H1 (cell line): ENCODE results near the gene SORBS1. TPM values are rescaled to one million over a fixed set of nuclear protein-coding genes. Genes with fewer than 3 reads are reported as not detected.
A peak's percentile ranks its signal among the peaks of the same experiment; 100 is the strongest.
"Not testable (repeated sequence)": the region's sequence is repeated elsewhere in the genome, so short reads cannot be mapped to it uniquely, and the experiment has no call there.

Source experiments
- CTCF ChIA-PET: fragments of 300-600 bp; sonication (Branson Sonifier 250); formaldehyde crosslinking; loops from one replicate; lab custom pipeline; 2021; ENCODE audit not compliant: partially characterized antibody; lab: Charles Lee
- POLR2A ChIA-PET: fragments of 300-600 bp; sonication (Branson Sonifier 250); formaldehyde crosslinking; loops from one replicate; lab custom pipeline; 2021; ENCODE audit warnings: inconsistent platforms; ENCODE audit not compliant: partially characterized antibody; lab: Charles Lee
- DNase-seq, 2 experiments: peaks; one replicate each; pipeline versions ENCODE4 v3.0.0 to v3.0.0-alpha.2; 2010 to 2022; ENCODE audit warnings: low spot score in 2 of 2, low read depth in 1 of 2, mixed read lengths in 1 of 2
- FAIRE-seq: peaks from 2 replicates; lab custom pipeline; 2011; peaks lifted over from hg19 to GRCh38; lab: Jason Lieb, UNC
- H2AFZ ChIP-seq: 2 replicates; pipeline ENCODE4 v1.8.1; 2012; ENCODE audit warnings: low read length, inconsistent platforms
- H2AK5ac ChIP-seq: 2 replicates; pipeline ENCODE4 v1.6.1; 2013; ENCODE audit warnings: low read depth, low read length
- H2BK120ac ChIP-seq: replicated peaks from 2 replicates; pipeline ENCODE3; 2013; ENCODE audit warnings: low read depth, low read length, inconsistent platforms
- H2BK12ac ChIP-seq: 2 replicates; pipeline ENCODE4 v1.6.1; 2013; ENCODE audit warnings: low read depth, low read length
- H2BK15ac ChIP-seq: 2 replicates; pipeline ENCODE4 v1.6.1; 2013; ENCODE audit warnings: low read length
- H2BK20ac ChIP-seq: 2 replicates; pipeline ENCODE4 v1.6.1; 2013; ENCODE audit warnings: low read length
- H2BK5ac ChIP-seq: 2 replicates; pipeline ENCODE4 v1.6.1; 2013; ENCODE audit warnings: low read depth, low read length
- H3K14ac ChIP-seq: 2 replicates; pipeline ENCODE4 v1.6.1; 2013; ENCODE audit warnings: inconsistent platforms; ENCODE audit not compliant: insufficient read length
- H3K18ac ChIP-seq: 2 replicates; pipeline ENCODE4 v1.6.1; 2013; ENCODE audit warnings: low read length; ENCODE audit errors: extremely low read depth
- H3K23ac ChIP-seq: 2 replicates; pipeline ENCODE4 v1.6.1; 2013; ENCODE audit warnings: inconsistent platforms; ENCODE audit not compliant: insufficient read length
- H3K23me2 ChIP-seq: 2 replicates; pipeline ENCODE4 v1.6.1; 2013; ENCODE audit warnings: low read depth, low read length
- H3K27ac ChIP-seq: 2 replicates; pipeline ENCODE4 v1.6.1; 2011; ENCODE audit warnings: low read depth, low read length, inconsistent platforms
- H3K27me3 ChIP-seq, 4 experiments: replicated peaks in 1 of 4; 1 replicate in 1 of 4; 2 replicates in 3 of 4; pipeline versions ENCODE4 v1.6.1 to v1.8.1; 2011 to 2013; ENCODE audit warnings: low read length in 3 of 4, mild to moderate bottlenecking in 3 of 4, inconsistent platforms in 2 of 4, mixed read lengths in 2 of 4, moderate library complexity in 1 of 4; ENCODE audit not compliant: control insufficient read depth in 3 of 4, insufficient read depth in 3 of 4; ENCODE audit errors: extremely low read depth in 1 of 4
- H3K36me3 ChIP-seq, 4 experiments: 2 replicates each; pipeline versions ENCODE4 v1.6.1 to v1.8.1; 2011 to 2013; ENCODE audit warnings: mild to moderate bottlenecking in 4 of 4, low read length in 3 of 4, moderate library complexity in 2 of 4, control low read depth in 1 of 4, inconsistent platforms in 1 of 4; ENCODE audit not compliant: insufficient read depth in 4 of 4, control insufficient read depth in 2 of 4
- H3K4ac ChIP-seq: replicated peaks from 2 replicates; pipeline ENCODE3; 2013; ENCODE audit warnings: low read length, low read depth, mixed read lengths, inconsistent platforms; ENCODE audit not compliant: insufficient read length
- H3K4me1 ChIP-seq, 4 experiments: replicated peaks in 1 of 4; 1 replicate in 1 of 4; 2 replicates in 3 of 4; pipeline versions ENCODE4 v1.6.1 to v1.8.1; 2011 to 2013; ENCODE audit warnings: low read length in 3 of 4, inconsistent platforms in 2 of 4, mixed read lengths in 1 of 4; ENCODE audit not compliant: insufficient read depth in 4 of 4, control insufficient read depth in 3 of 4
- H3K4me2 ChIP-seq, 2 experiments: 2 replicates each; pipeline versions ENCODE4 v1.6.1 to v1.8.1; 2011 to 2013; ENCODE audit warnings: low read depth in 2 of 2, low read length in 2 of 2, control low read depth in 1 of 2, inconsistent platforms in 1 of 2, mild to moderate bottlenecking in 1 of 2; ENCODE audit not compliant: insufficient read depth in 1 of 2
- H3K4me3 ChIP-seq, 4 experiments: fragments of 200-600, 300-600 bp in 1 of 4; sonication (generic), shearing (Covaris generic), sonication (Bioruptor Twin) in 1 of 4; 2 replicates each; pipeline versions ENCODE4 v1.5.1 to v1.8.1; 2011 to 2016; ENCODE audit warnings: low read length in 4 of 4, low read depth in 3 of 4, control low read depth in 2 of 4, inconsistent platforms in 2 of 4, mild to moderate bottlenecking in 2 of 4, mixed read lengths in 1 of 4, moderate library complexity in 1 of 4; ENCODE audit not compliant: insufficient read depth in 2 of 4; ENCODE audit errors: extremely low read depth in 1 of 4
- H3K56ac ChIP-seq: replicated peaks from 2 replicates; pipeline ENCODE3; 2013; ENCODE audit warnings: low read depth, mild to moderate bottlenecking, mixed read lengths, low read length, inconsistent platforms; ENCODE audit not compliant: insufficient read length
- H3K79me1 ChIP-seq: 2 replicates; pipeline ENCODE4 v1.6.1; 2013; ENCODE audit warnings: low read depth, low read length, control low read depth
- H3K79me2 ChIP-seq, 2 experiments: 2 replicates each; pipeline versions ENCODE4 v1.6.1 to v1.8.1; 2012 to 2013; ENCODE audit warnings: low read length in 2 of 2, mild to moderate bottlenecking in 2 of 2, inconsistent platforms in 1 of 2; ENCODE audit not compliant: insufficient read depth in 2 of 2, control insufficient read depth in 1 of 2
- H3K9ac ChIP-seq, 4 experiments: replicated peaks in 1 of 4; 1 replicate in 1 of 4; 2 replicates in 3 of 4; pipeline versions ENCODE4 v1.6.1 to v1.8.1; 2011 to 2013; ENCODE audit warnings: low read depth in 3 of 4, low read length in 3 of 4, control low read depth in 2 of 4, mild to moderate bottlenecking in 2 of 4, moderate library complexity in 2 of 4, inconsistent platforms in 1 of 4; ENCODE audit errors: extremely low read depth in 1 of 4
- H3K9me3 ChIP-seq, 2 experiments: 2 replicates each; pipeline versions ENCODE4 v1.6.1 to v1.8.1; 2012 to 2013; ENCODE audit warnings: mild to moderate bottlenecking in 2 of 2, moderate library complexity in 2 of 2, control low read depth in 1 of 2, inconsistent platforms in 1 of 2, low read depth in 1 of 2, low read length in 1 of 2, mixed read lengths in 1 of 2; ENCODE audit not compliant: insufficient read depth in 2 of 2
- H4K20me1 ChIP-seq, 2 experiments: replicated peaks in 1 of 2; 2 replicates each; pipeline versions ENCODE3 to v1.8.1; 2011 to 2013; ENCODE audit warnings: inconsistent platforms in 2 of 2, low read length in 2 of 2, mild to moderate bottlenecking in 1 of 2; ENCODE audit not compliant: insufficient read depth in 2 of 2, control insufficient read depth in 1 of 2
- H4K5ac ChIP-seq: 2 replicates; pipeline ENCODE4 v1.6.1; 2013; ENCODE audit warnings: low read length, low read depth, mixed read lengths, inconsistent platforms; ENCODE audit not compliant: insufficient read length
- H4K8ac ChIP-seq: 2 replicates; pipeline ENCODE4 v1.8.0; 2013; ENCODE audit warnings: mild to moderate bottlenecking, moderate library complexity, low read length, inconsistent platforms; ENCODE audit not compliant: insufficient read depth; ENCODE audit errors: extremely low read depth
- H4K91ac ChIP-seq: replicated peaks from 2 replicates; pipeline ENCODE3; 2013; ENCODE audit warnings: low read length, mixed read lengths, inconsistent platforms; ENCODE audit not compliant: insufficient read length
- RFX5 ChIP-seq: IDR thresholded peaks from 2 replicates; pipeline ENCODE4 v1.6.1; 2011; ENCODE audit warnings: low read depth, low read length, improper control_type of control experiment, borderline replicate concordance
- WGBS, 2 experiments: shearing (Covaris generic) in 1 of 2; methylation state at CpG; one replicate each; pipeline versions ENCODE4 v1.1.6 to v1.1.7; 2013 to 2015; ENCODE audit warnings: low lambda C conversion rate in 2 of 2, mixed read lengths in 2 of 2, inconsistent platforms in 1 of 2, low coverage in 1 of 2, missing lambda C conversion rate in 1 of 2; ENCODE audit not compliant: insufficient replicate concordance in 2 of 2, insufficient coverage in 1 of 2, insufficient read length in 1 of 2; ENCODE audit errors: extremely low coverage in 1 of 2, missing lambda C conversion rate in 1 of 2; 5-methylcytosine and 5-hydroxymethylcytosine counted together
- polyA plus RNA-seq, 7 experiments: library from polyadenylated mRNA; depleted of rRNA in 3 of 7; stranded (reverse) in 5 of 7; unstranded in 2 of 7; fragments of >200 nt in 5 of 7; fragments of 200-250 nt in 2 of 7; gene quantifications; 1 replicate in 5 of 7; 2 replicates in 1 of 7; 4 replicates in 1 of 7; pipeline versions ENCODE4 v1.2.1 to v1.2.3, GENCODE V29; 2011 to 2013; ENCODE audit warnings: missing spikeins in 2 of 7, mixed read lengths in 2 of 7
- total RNA-seq: library from RNA; stranded (reverse); fragmentation: NEBNext Ultra II Directional; extraction: Animal tissue kit (Norgen Biotek cat#: 25700); gene quantifications from 2 replicates; pipeline ENCODE4 v1.2.1, GENCODE V29; 2021

Gene SORBS1
- total and polyA plus RNA-seq, 2 of the 8 experiments (the other 6 are each of a cell fraction or from before 2014, with no cell fraction given), result 16.0 to 35.0 TPM

DNA sequence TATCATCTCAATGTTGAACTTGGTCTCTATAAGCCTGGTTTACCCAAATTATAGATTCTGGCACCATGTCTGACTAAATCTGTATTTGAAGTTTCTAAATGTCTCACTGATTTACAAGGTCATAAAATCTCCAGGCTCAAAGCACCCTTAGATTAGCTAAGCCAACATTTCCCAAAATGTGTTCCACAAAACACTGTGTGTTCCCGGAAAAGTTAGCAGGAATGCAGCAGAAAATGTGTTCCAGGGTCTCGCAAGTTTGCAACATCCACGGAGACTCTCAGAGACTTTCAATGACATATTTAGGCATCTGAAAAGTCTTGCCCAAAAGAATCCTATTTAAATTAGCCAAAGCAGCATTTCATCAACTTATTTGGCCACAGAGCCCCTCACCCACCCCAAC is 91.9 kb downstream of the SORBS1 start:
- Histone ChIP-seq H3K79me2 (peaks cover 0 to 11% of the 10 kb centered on the region in 2 experiments; a peak in 1 of 4 replicates), H3K36me3 (no peaks in the 10 kb centered on the region), H4K5ac (no peak overlapping the region), H3K4me2 (no peak overlapping the region), H4K8ac (no peak overlapping the region), H3K56ac (no peak overlapping the region), H3K23ac (no peak overlapping the region), H2BK12ac (peak overlapping the region; percentile 13; the same call in 1 of the 2 replicates), H3K14ac (no peak overlapping the region), H3K4me3 (no peak overlapping the region), H2BK20ac (no peak overlapping the region), H2BK5ac (no peak overlapping the region), H3K79me1 (no peaks in the 10 kb centered on the region), H3K4me1 (peaks cover 2 to 18% (median 12%) of the 10 kb centered on the region in 4 experiments; a peak in 5 of 7 replicates), H3K23me2 (no peaks in the 10 kb centered on the region), H3K18ac (no peak overlapping the region), H3K9me3 (no peaks in the 10 kb centered on the region), H3K27ac (no peak overlapping the region), H2BK15ac (no peak overlapping the region), H2BK120ac (no peak overlapping the region), H4K20me1 (no peaks in the 10 kb centered on the region), H3K9ac (no peak overlapping the region), H4K91ac (no peak overlapping the region), H3K27me3 (no peaks in the 10 kb centered on the region), H2AK5ac (no peak overlapping the region), H2AFZ (no peak overlapping the region), H3K4ac (no peak overlapping the region)
- ChIA-PET POLR2A (no interaction called here), CTCF (interaction anchor here (0.7 to 4.2 kb wide), 8 partner anchors 12 to 130 kb away, joined by 3 to 24 read pairs (median 6); no protein-coding TSS in a partner anchor)
- WGBS, 2 experiments, result 93% methylated on average over 3 of the region's 3 CpGs; no CpG with 5 or more reads in 1 of the 2 experiments
- no peak for DNase-seq
- TF ChIP-seq RFX5, result no peak
- FAIRE-seq, result no peak

DNA sequence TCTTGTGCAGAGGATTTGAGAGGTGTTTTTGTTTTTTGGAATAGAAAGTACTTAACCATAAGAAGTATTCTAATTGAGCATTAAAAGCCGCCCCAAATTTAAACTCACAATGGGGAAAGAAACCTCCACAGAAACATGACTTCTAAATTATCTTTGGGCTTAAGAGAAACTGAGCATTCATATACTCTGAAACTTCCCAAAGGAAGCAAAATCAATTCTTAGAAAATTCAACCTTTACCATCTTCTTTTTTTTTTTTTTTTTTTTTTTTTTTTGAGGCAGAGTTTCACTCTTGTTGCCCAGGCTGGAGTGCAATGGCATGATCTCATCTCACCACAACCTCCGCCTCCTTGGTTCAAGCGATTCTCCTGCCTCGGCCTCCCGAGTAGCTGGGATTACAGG is 93.5 kb downstream of the SORBS1 start:
- DNase-seq, H3K14ac ChIP-seq, H3K79me2 ChIP-seq, H3K4me3 ChIP-seq, H2BK15ac ChIP-seq, H2BK5ac ChIP-seq, H3K23me2 ChIP-seq, H3K79me1 ChIP-seq, H3K9ac ChIP-seq, H2BK120ac ChIP-seq, H4K20me1 ChIP-seq, POLR2A ChIA-PET, H3K36me3 ChIP-seq, H4K5ac ChIP-seq, H3K56ac ChIP-seq, H3K27me3 ChIP-seq, H4K8ac ChIP-seq, H3K4ac ChIP-seq, H3K18ac ChIP-seq, H4K91ac ChIP-seq, H2AFZ ChIP-seq, H3K9me3 ChIP-seq, H3K23ac ChIP-seq, H2AK5ac ChIP-seq, FAIRE-seq, H3K27ac ChIP-seq, H2BK20ac ChIP-seq, H2BK12ac ChIP-seq: not testable (repeated sequence)
- CTCF ChIA-PET, result interaction anchor here (0.7 to 1.7 kb wide), 9 partner anchors 10 to 131 kb away, joined by 3 to 7 read pairs (median 3); no protein-coding TSS in a partner anchor
- WGBS, 2 experiments, result 84% methylated on average over 5 of the region's 5 CpGs; no CpG with 5 or more reads in 1 of the 2 experiments
- Histone ChIP-seq H3K4me2 (peak overlapping the region in 1 of 2 experiments; percentile 29; a peak in 1 of 4 replicates), H3K4me1 (peaks cover 2 to 23% (median 12%) of the 10 kb centered on the region in 4 experiments; a peak in 5 of 7 replicates)
